ENCODE measurements around the gene UTS2R. TPM values are rescaled to one million over a fixed set of nuclear protein-coding genes. Genes with fewer than 3 reads are reported as not detected.

Gene UTS2R
- total RNA-seq, 1 donor from 2014 or later = 0.22 TPM

GRCh38 chr17:82397449-82398335 is 26.1 kb downstream of the UTS2R start:
- Mint-ChIP-seq H3K36me3 (ENCODE audit: insufficient read depth) (peaks cover 7% of the 10 kb centered on the region), H3K9me3 (ENCODE audit: low read depth) (no peaks in the 10 kb centered on the region), H3K4me3 (ENCODE audit: low read depth) (no peak overlapping the region), H3K27me3 (no peaks in the 10 kb centered on the region), H3K4me1 (ENCODE audit: low read depth) (no peaks in the 10 kb centered on the region), H3K27ac (no peak overlapping the region)
- no peak for DNase-seq (ENCODE audit: low spot score, unreplicated experiment)
- no peak for TF ChIP-seq CTCF (IDR thresholded peaks at IDR 0.05; ENCODE audit: unreplicated experiment)

DNA sequence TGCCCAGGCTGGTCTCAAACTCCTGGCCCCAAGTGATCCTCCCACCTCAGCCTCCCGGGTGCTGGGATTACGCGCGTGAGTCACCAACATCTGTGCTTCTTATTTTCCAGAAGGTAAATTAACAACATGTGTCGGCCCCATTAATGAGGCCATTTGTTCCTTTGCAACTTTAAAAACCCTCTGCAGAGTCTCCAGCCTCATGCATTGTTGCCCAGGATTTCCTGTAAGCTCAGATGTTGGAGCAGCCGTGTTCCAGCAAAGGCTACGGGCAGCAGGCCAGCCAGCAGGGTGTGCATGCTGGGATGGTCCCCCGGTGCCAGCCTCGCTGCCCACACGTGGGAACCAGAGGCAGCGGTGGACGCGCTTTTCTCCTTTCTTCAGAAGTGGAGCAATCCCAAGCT is 27.5 kb downstream of the UTS2R start:
- peaks cover 13% of the 10 kb centered on the region for H3K36me3 Mint-ChIP-seq (ENCODE audit: insufficient read depth)
- H3K4me3 Mint-ChIP-seq (ENCODE audit: low read depth) = no peak overlapping the region
- no peaks in the 10 kb centered on the region for H3K4me1 Mint-ChIP-seq (ENCODE audit: low read depth)
- TF ChIP-seq CTCF (IDR thresholded peaks at IDR 0.05; ENCODE audit: unreplicated experiment) = no peak
- H3K27me3 Mint-ChIP-seq = no peaks in the 10 kb centered on the region
- no peak overlapping the region for H3K27ac Mint-ChIP-seq
- H3K9me3 Mint-ChIP-seq (ENCODE audit: low read depth) = no peaks in the 10 kb centered on the region
- no peak for DNase-seq (ENCODE audit: low spot score, unreplicated experiment)

GRCh38 chr17:82399601-82400101 is 28.1 kb downstream of the UTS2R start:
- H3K9me3 Mint-ChIP-seq (ENCODE audit: low read depth) = no peaks in the 10 kb centered on the region
- H3K4me3 Mint-ChIP-seq (ENCODE audit: low read depth) = no peak overlapping the region
- no peak overlapping the region for H3K27ac Mint-ChIP-seq
- no peaks in the 10 kb centered on the region for H3K4me1 Mint-ChIP-seq (ENCODE audit: low read depth)
- H3K36me3 Mint-ChIP-seq (ENCODE audit: insufficient read depth) = peaks cover 13% of the 10 kb centered on the region
- H3K27me3 Mint-ChIP-seq = no peaks in the 10 kb centered on the region
- no peak for TF ChIP-seq CTCF (IDR thresholded peaks at IDR 0.05; ENCODE audit: unreplicated experiment)
- DNase-seq (ENCODE audit: low spot score, unreplicated experiment) = no peak

DNA sequence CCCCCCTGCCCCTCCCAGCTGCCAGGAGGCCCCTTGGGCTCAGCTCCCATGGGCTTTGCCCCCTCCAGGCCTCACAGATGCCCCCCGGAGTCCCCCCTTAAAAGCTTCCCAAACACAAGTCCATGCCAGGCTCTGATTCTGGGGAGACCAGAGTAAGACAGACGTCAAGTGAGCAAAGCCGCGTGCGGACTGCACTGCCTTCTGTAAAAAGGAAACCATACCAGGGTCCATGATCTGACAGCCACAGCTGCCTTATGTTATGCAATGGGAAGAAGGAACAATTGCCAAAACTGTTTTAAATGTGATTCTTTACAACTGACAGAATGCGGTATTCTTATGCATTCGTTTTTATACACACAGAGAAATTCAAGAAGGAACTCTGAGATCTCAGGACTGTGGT is 28.6 kb downstream of the UTS2R start:
- no peaks in the 10 kb centered on the region for H3K27me3 Mint-ChIP-seq
- peaks cover 13% of the 10 kb centered on the region for H3K36me3 Mint-ChIP-seq (ENCODE audit: insufficient read depth)
- H3K4me3 Mint-ChIP-seq (ENCODE audit: low read depth) = no peak overlapping the region
- no peak for DNase-seq (ENCODE audit: low spot score, unreplicated experiment)
- no peaks in the 10 kb centered on the region for H3K4me1 Mint-ChIP-seq (ENCODE audit: low read depth)
- no peak overlapping the region for H3K27ac Mint-ChIP-seq
- no peaks in the 10 kb centered on the region for H3K9me3 Mint-ChIP-seq (ENCODE audit: low read depth)
- no peak for TF ChIP-seq CTCF (IDR thresholded peaks at IDR 0.05; ENCODE audit: unreplicated experiment)

GRCh38 chr17:82400830-82401229 is 29.3 kb downstream of the UTS2R start:
- no peak for TF ChIP-seq CTCF (IDR thresholded peaks at IDR 0.05; ENCODE audit: unreplicated experiment)
- no peak overlapping the region for H3K27ac Mint-ChIP-seq
- DNase-seq (ENCODE audit: low spot score, unreplicated experiment) = no peak
- H3K4me1 Mint-ChIP-seq (ENCODE audit: low read depth) = no peaks in the 10 kb centered on the region
- H3K4me3 Mint-ChIP-seq (ENCODE audit: low read depth) = no peak overlapping the region
- peaks cover 14% of the 10 kb centered on the region for H3K36me3 Mint-ChIP-seq (ENCODE audit: insufficient read depth)
- H3K27me3 Mint-ChIP-seq = no peaks in the 10 kb centered on the region
- no peaks in the 10 kb centered on the region for H3K9me3 Mint-ChIP-seq (ENCODE audit: low read depth)

Data from progenitor cell of endocrine pancreas (in vitro differentiated cells).